Bronchial epithelial cell (primary cell): ENCODE data around the gene ISM2. TPM values are rescaled to one million over a fixed set of nuclear protein-coding genes. Genes with fewer than 3 reads are reported as not detected.
"Not testable (repeated sequence)": the region's sequence is repeated elsewhere in the genome, so short reads cannot be mapped to it uniquely, and the experiment has no call there.

Experiments
- DNase-seq: peaks from one replicate; pipeline ENCODE4 v3.0.0-alpha.2; 2010; ENCODE audit warnings: low read depth
- FAIRE-seq: peaks from 2 replicates; lab custom pipeline; 2011; peaks lifted over from hg19 to GRCh38; lab: Jason Lieb, UNC
- H3K27me3 ChIP-seq: 2 replicates; pipeline ENCODE4 v1.5.1; 2011; ENCODE audit warnings: low read length; ENCODE audit not compliant: control insufficient read depth, insufficient read depth
- H3K36me3 ChIP-seq: 2 replicates; pipeline ENCODE4 v1.5.1; 2011; ENCODE audit warnings: low read length; ENCODE audit not compliant: control insufficient read depth, insufficient read depth
- H3K4me3 ChIP-seq: 2 replicates; pipeline ENCODE4 v1.5.1; 2011; ENCODE audit warnings: mild to moderate bottlenecking, low read depth, low read length, control low read depth
- total RNA-seq: library from RNA; depleted of rRNA; stranded (reverse); fragments of >200 nt; gene quantifications from 2 replicates; pipeline ENCODE4 v1.2.1, GENCODE V29; 2014
- TF ChIP-seq, protein P1 (sequence below): IDR thresholded peaks from 2 replicates; pipeline ENCODE4 v1.5.1; 2011; ENCODE audit warnings: mild to moderate bottlenecking, moderate library complexity, low read length, control low read depth, inconsistent platforms; ENCODE audit not compliant: insufficient read depth, severe bottlenecking

The ISM2 gene
- total RNA-seq, 1 donor from 2014 or later = not detected

DNA sequence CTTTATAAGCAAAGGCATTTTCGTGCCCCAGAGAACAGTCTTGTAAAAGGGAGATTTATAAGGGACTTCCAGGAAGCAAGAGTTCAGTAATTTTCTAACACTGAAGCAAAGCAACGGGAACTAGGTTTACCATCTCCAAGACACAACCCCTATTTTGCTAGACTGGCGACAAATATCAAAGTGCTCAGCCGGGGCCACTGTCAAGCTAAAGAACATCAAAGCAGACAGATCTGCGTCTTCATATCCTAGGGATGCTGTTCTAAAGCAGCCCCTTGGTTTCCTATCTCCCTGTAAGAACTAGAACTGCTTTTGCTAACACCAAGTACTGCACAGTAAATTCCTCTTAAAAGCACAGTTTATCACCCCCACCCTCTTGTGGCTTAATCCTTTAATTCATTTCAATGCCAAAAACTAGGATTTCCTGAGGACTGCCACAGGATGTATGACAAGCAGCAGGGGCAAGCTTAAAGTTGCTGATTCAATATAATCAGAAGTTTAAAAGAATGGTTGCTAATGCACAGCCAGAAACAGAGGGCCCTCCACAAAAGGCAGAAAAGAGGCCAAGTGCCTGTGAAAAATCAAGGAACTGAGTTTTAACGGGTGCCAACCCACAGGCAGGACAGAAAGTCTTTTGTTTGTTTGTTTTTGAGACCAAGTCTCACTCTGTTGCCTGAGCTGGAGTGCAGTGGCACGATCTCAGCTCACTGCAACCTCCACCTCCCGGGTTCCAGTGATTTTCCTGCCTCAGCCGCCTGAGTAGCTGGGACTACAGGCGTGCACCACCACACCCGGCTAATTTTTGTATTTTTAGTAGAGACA, 44.0 kb upstream of the ISM2 start:
- H3K4me3 ChIP-seq = no peak overlapping the region
- FAIRE-seq = no peak
- no peaks in the 10 kb centered on the region for H3K27me3 ChIP-seq
- no peak for DNase-seq
- no peaks in the 10 kb centered on the region for H3K36me3 ChIP-seq
- TF ChIP-seq, protein P1, sequence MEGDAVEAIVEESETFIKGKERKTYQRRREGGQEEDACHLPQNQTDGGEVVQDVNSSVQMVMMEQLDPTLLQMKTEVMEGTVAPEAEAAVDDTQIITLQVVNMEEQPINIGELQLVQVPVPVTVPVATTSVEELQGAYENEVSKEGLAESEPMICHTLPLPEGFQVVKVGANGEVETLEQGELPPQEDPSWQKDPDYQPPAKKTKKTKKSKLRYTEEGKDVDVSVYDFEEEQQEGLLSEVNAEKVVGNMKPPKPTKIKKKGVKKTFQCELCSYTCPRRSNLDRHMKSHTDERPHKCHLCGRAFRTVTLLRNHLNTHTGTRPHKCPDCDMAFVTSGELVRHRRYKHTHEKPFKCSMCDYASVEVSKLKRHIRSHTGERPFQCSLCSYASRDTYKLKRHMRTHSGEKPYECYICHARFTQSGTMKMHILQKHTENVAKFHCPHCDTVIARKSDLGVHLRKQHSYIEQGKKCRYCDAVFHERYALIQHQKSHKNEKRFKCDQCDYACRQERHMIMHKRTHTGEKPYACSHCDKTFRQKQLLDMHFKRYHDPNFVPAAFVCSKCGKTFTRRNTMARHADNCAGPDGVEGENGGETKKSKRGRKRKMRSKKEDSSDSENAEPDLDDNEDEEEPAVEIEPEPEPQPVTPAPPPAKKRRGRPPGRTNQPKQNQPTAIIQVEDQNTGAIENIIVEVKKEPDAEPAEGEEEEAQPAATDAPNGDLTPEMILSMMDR = no peak

DNA sequence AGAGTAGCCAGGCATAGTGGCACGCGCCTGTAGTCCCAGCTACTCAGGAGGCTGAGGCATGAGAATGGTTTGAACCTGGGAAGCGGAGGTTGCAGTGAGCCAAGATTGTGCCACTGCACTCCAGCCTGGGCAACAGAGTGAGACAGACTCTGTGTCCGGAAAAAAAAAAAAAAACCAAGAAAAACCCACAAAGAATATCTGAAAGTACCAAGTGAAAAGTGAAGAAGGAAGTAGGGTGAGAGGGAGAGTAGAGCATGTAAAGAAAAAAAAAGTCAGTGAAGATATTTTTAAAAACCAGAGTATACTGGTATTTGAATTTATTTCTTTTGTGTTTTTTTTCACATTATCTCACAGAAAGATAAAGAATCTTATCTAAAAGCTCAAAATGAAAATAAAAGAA, 43.3 kb upstream of the ISM2 start:
- no peak overlapping the region for H3K4me3 ChIP-seq
- DNase-seq (no peak), FAIRE-seq (no peak)
- TF ChIP-seq, protein P1 = no peak
- no peaks in the 10 kb centered on the region for H3K36me3 ChIP-seq
- no peaks in the 10 kb centered on the region for H3K27me3 ChIP-seq

DNA sequence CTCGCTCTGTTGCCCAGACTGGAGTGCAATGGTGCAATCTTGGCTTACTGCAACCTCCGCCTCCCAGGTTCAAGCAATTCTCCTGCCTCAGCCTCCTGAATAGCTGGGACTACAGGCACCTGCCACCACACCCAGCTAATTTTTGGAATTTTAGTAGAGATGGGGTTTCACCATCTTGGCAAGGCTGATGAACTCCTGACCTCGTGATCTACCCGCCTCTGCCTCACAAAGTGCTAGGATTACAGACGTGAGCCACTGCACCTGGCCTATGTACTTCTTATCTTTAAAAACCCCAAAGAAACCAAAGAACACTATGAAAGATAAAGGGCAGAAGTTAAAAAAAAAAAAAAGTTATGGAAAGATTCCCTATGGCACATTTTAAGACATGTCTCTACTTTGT, 38.3 kb upstream of the ISM2 start:
- not testable (repeated sequence) for H3K27me3 ChIP-seq, H3K4me3 ChIP-seq, DNase-seq, FAIRE-seq, H3K36me3 ChIP-seq

DNA sequence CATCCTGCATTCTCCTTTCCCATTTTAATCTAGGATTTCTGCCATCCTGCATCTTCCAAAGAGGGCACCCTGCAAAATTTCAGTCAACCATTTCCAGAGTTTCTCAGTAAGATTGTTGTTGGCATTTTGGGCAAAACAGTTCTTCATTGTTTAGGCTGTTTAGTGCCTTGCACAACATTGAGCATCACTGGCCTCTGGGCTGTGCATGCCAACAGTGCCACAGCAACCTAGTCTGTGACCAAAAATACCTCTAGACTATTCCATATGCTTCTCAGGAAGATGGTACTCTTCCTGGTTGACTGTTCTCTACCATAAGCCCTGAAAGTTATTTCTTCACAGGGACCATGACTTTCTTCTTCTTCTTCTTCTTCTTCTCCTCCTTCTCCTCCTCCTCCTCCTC, 32.5 kb upstream of the ISM2 start:
- Histone ChIP-seq H3K27me3 (no peaks in the 10 kb centered on the region), H3K4me3 (no peak overlapping the region), H3K36me3 (peaks cover 1% of the 10 kb centered on the region)
- TF ChIP-seq, protein P1 = no peak
- DNase-seq (no peak), FAIRE-seq (no peak)

DNA sequence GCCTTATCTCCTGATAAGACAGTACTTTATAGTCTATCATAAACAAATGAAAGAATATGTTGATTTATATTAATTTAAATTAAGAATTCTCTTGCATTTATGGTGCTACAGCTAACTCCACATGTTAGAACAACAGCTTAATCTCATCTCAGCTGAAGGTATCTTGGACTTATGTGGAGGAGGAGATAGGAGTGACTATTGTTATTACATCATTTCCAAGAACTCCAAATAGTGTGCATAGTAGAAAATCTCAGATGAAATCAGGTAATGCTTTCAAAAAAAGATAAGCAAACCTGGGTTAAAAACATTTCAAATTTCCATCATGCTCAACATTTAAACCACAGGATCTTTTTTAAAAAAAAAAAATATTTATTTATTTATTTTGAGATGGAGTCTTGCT, 31.3 kb upstream of the ISM2 start:
- DNase-seq (no peak), FAIRE-seq (no peak)

DNA sequence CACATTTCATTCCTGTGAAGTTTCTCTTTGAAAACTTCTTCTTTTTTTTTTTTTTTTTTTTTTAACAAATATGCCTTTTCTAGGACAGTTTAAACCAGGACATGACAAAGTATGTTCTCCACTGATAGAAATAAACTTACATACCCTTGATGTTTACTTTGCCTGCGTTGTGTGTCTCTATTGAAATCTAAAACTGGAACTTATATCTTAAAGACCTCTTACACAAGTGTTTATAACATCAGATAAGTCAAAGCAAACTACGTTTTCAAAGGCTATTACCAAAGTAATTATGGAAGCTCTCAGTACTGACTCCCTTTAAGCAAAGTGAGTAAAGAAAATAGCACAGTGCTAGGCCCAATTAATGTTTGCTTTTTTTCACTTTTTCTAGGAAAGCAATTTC, 30.6 kb upstream of the ISM2 start:
- H3K36me3 ChIP-seq = peaks cover 2% of the 10 kb centered on the region
- H3K4me3 ChIP-seq = no peak overlapping the region
- DNase-seq (no peak), FAIRE-seq (no peak)
- TF ChIP-seq, protein P1 = no peak
- H3K27me3 ChIP-seq = no peaks in the 10 kb centered on the region

More for the DNA sequence above, 31.3 kb upstream of the ISM2 start:
- Histone ChIP-seq H3K4me3 (no peak overlapping the region), H3K27me3 (no peaks in the 10 kb centered on the region), H3K36me3 (peaks cover 1% of the 10 kb centered on the region)
- TF ChIP-seq, protein P1 = no peak

DNA sequence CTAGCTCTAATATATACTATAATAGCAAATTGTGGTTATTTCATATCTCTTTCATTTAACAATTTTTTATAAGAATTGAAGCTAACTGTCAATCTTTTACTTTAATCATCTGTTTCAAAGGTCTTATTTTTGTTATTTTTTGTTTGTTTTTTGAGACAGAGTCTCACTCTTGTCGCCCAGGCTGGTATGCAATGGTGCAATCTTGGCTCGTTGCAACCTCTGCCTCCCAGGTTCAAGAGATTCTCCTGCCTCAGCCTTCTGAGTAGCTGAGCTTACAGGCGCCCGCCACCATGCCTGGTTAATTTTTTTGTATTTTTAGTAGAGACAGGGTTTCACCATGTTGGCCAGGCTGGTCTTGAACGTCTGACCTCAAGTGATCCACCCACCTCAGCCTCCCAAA, 30.1 kb upstream of the ISM2 start:
- FAIRE-seq, H3K4me3 ChIP-seq, H3K27me3 ChIP-seq, H3K36me3 ChIP-seq, DNase-seq: not testable (repeated sequence)
